GM18861 (cell line): ENCODE data around the gene SLC46A1.

Source experiments
- ATAC-seq: cut with Tn5 transposase; IDR thresholded peaks from one replicate; pipeline ENCODE4 v1.9.1; 2021; ENCODE audit not compliant: unreplicated experiment

The SLC46A1 gene

GRCh38 chr17:28385037-28385400, 21.0 kb downstream of the SLC46A1 start:
- no peak for ATAC-seq

- no peak for ATAC-seq
Observed at GRCh38 chr17:28384281-28385036, 21.6 kb downstream of the SLC46A1 start.

- no peak for ATAC-seq
Observed at GRCh38 chr17:28381141-28381825, 24.7 kb downstream of the SLC46A1 start.

- ATAC-seq: no peak
Observed at GRCh38 chr17:28379814-28380801, 25.9 kb downstream of the SLC46A1 start.

- ATAC-seq: no peak
Observed at GRCh38 chr17:28372945-28373274, 33.1 kb downstream of the SLC46A1 start.

- ATAC-seq: no peak
Observed at GRCh38 chr17:28372203-28372944, 33.6 kb downstream of the SLC46A1 start.

GRCh38 chr17:28371245-28372202, 34.5 kb downstream of the SLC46A1 start, which contains the start of gene SARM1:
Gene SARM1 (plus strand): TSS chr17:28371694. CDS start chr17:28372033, 339 bp downstream.
- peak; percentile 56 for ATAC-seq

- no peak for ATAC-seq
Observed at GRCh38 chr17:28370744-28371103, 35.3 kb downstream of the SLC46A1 start.

GRCh38 chr17:28370035-28370743, 35.8 kb downstream of the SLC46A1 start, which contains the start of gene VTN:
Gene VTN (minus strand): TSS chr17:28370307. CDS start chr17:28370203, 104 bp downstream.
- ATAC-seq: no peak

GRCh38 chr17:28369684-28370034, 36.4 kb downstream of the SLC46A1 start:
- no peak for ATAC-seq

GRCh38 chr17:28368915-28369683, 36.9 kb downstream of the SLC46A1 start:
- ATAC-seq: no peak

- ATAC-seq: no peak
Observed at GRCh38 chr17:28368306-28368831, 37.6 kb downstream of the SLC46A1 start.

- no peak for ATAC-seq
Observed at GRCh38 chr17:28367641-28368305, 38.2 kb downstream of the SLC46A1 start.

- ATAC-seq: no peak
Observed at GRCh38 chr17:28366605-28367004, 39.4 kb downstream of the SLC46A1 start.

- no peak for ATAC-seq
Observed at GRCh38 chr17:28365487-28365886, 40.5 kb downstream of the SLC46A1 start.

GRCh38 chr17:28364665-28365363, 41.2 kb downstream of the SLC46A1 start, which contains the start of gene SEBOX:
Gene SEBOX (minus strand): TSS chr17:28365199. CDS start chr17:28365151, 48 bp downstream.
- no peak for ATAC-seq
